GM10266 (cell line): Measurements from ENCODE around the gene RIOK1.

Experiments used
- DNase-seq: peaks from one replicate; pipeline ENCODE4 v3.0.0; 2012; ENCODE audit errors: extremely low spot score
- CTCF ChIP-seq: IDR thresholded peaks from 2 replicates; pipeline ENCODE4 v1.5.1; 2012; ENCODE audit warnings: mild to moderate bottlenecking, low read depth; ENCODE audit not compliant: control insufficient read depth, insufficient read depth; ENCODE audit errors: missing control alignments

The RIOK1 gene

GRCh38 chr6:7442467-7442866, 52.9 kb downstream of the RIOK1 start:
- TF ChIP-seq CTCF: no peak
- DNase-seq: no peak

- TF ChIP-seq CTCF: no peak
Observed at GRCh38 chr6:7445101-7445500, 55.5 kb downstream of the RIOK1 start.

GRCh38 chr6:7445885-7446461, 56.4 kb downstream of the RIOK1 start:
- DNase-seq: no peak

More at GRCh38 chr6:7445101-7445500, 55.5 kb downstream of the RIOK1 start:
- no peak for DNase-seq

GRCh38 chr6:7446619-7447325, 57.2 kb downstream of the RIOK1 start:
- no peak for DNase-seq
- no peak for TF ChIP-seq CTCF

More at GRCh38 chr6:7445885-7446461, 56.4 kb downstream of the RIOK1 start:
- TF ChIP-seq CTCF: no peak

GRCh38 chr6:7448232-7448631, 58.6 kb downstream of the RIOK1 start:
- DNase-seq: no peak
- TF ChIP-seq CTCF: no peak

GRCh38 chr6:7449018-7449417, 59.4 kb downstream of the RIOK1 start:
- DNase-seq: no peak
- TF ChIP-seq CTCF: no peak

GRCh38 chr6:7451326-7451725, 61.7 kb downstream of the RIOK1 start:
- DNase-seq: no peak
- TF ChIP-seq CTCF: no peak
